Smooth muscle cell (in vitro differentiated cells): ENCODE measurements around the gene KIF3C. TPM values are rescaled to one million over a fixed set of nuclear protein-coding genes. Genes with fewer than 3 reads are reported as not detected.

Experiments used
- DNase-seq: peaks from one replicate; lab custom pipeline; 2025; ENCODE audit not compliant: unreplicated experiment; lab: John Stamatoyannopoulos, UW
- H2AFZ ChIP-seq: fragments of 200-600 bp; sonication (generic); 2 replicates; pipeline ENCODE4 v1.6.0; 2016; ENCODE audit warnings: antibody characterized with exemption, low read depth, mild to moderate bottlenecking
- H3F3A ChIP-seq: fragments of 200-600 bp; sonication (generic); 2 replicates; pipeline ENCODE4 v1.6.0; 2017; ENCODE audit warnings: antibody characterized with exemption, low read depth
- H3K27ac ChIP-seq: fragments of 200-600 bp; sonication (generic); 2 replicates; pipeline ENCODE4 v1.5.1; 2016; ENCODE audit warnings: low read depth, mild to moderate bottlenecking
- H3K27me3 ChIP-seq: fragments of 200-600 bp; sonication (generic); 2 replicates; pipeline ENCODE4 v1.6.1; 2016; ENCODE audit warnings: low read depth, mild to moderate bottlenecking
- H3K36me3 ChIP-seq: fragments of 200-600 bp; sonication (generic); 2 replicates; pipeline ENCODE4 v1.5.1; 2016; ENCODE audit warnings: low read depth
- H3K4me1 ChIP-seq: fragments of 200-600 bp; sonication (generic); 2 replicates; pipeline ENCODE4 v1.5.1; 2016; ENCODE audit warnings: low read depth
- H3K4me2 ChIP-seq: fragments of 200-600 bp; sonication (generic); 2 replicates; pipeline ENCODE4 v1.6.0; 2016; ENCODE audit warnings: mild to moderate bottlenecking
- H3K4me3 ChIP-seq: fragments of 200-600 bp; sonication (generic); 2 replicates; pipeline ENCODE4 v1.5.1; 2016; ENCODE audit warnings: mild to moderate bottlenecking
- H3K79me2 ChIP-seq: fragments of 200-600 bp; sonication (generic); 2 replicates; pipeline ENCODE4 v1.6.0; 2016; ENCODE audit warnings: low read depth, mild to moderate bottlenecking
- H3K9ac ChIP-seq: fragments of 200-600 bp; sonication (generic); 2 replicates; pipeline ENCODE4 v1.6.0; 2016; ENCODE audit warnings: low read depth
- H3K9me3 ChIP-seq: fragments of 200-600 bp; sonication (generic); replicated peaks from 2 replicates; pipeline ENCODE4 v1.5.1; 2016; ENCODE audit warnings: low read depth
- H4K20me1 ChIP-seq: fragments of 200-600 bp; sonication (generic); 2 replicates; pipeline ENCODE4 v1.6.0; 2016; ENCODE audit warnings: low read depth
- WGBS: methylation state at CpG from one replicate; pipeline ENCODE4 v1.1.7; 2016; ENCODE audit warnings: low lambda C conversion rate; 5-methylcytosine and 5-hydroxymethylcytosine counted together
- polyA plus RNA-seq: library from polyadenylated mRNA; unstranded; fragments of >200 nt; fragmentation: Nextera tagmentation; extraction: Ambion mirVana; gene quantifications from 2 replicates; pipeline ENCODE4 v1.2.1, GENCODE V29; 2016
- total RNA-seq: library from RNA; depleted of rRNA; stranded (reverse); fragments of >200 nt; gene quantifications from 2 replicates; pipeline ENCODE4 v1.2.3, GENCODE V29; 2014
- TF ChIP-seq, protein P1 (sequence below): fragments of 200-600 bp; sonication (generic); IDR thresholded peaks from 2 replicates; pipeline ENCODE4 v1.5.1; 2017; ENCODE audit warnings: borderline replicate concordance, mild to moderate bottlenecking, antibody characterized with exemption; ENCODE audit not compliant: insufficient read depth, poor library complexity, severe bottlenecking

KIF3C gene
- total and polyA plus RNA-seq, 2 experiments from 2014 or later: 14.7 to 18.9 TPM

- peak overlapping the region; percentile 34 for H2AFZ ChIP-seq
- H3K4me2 ChIP-seq: no peak overlapping the region
- TF ChIP-seq, protein P1, sequence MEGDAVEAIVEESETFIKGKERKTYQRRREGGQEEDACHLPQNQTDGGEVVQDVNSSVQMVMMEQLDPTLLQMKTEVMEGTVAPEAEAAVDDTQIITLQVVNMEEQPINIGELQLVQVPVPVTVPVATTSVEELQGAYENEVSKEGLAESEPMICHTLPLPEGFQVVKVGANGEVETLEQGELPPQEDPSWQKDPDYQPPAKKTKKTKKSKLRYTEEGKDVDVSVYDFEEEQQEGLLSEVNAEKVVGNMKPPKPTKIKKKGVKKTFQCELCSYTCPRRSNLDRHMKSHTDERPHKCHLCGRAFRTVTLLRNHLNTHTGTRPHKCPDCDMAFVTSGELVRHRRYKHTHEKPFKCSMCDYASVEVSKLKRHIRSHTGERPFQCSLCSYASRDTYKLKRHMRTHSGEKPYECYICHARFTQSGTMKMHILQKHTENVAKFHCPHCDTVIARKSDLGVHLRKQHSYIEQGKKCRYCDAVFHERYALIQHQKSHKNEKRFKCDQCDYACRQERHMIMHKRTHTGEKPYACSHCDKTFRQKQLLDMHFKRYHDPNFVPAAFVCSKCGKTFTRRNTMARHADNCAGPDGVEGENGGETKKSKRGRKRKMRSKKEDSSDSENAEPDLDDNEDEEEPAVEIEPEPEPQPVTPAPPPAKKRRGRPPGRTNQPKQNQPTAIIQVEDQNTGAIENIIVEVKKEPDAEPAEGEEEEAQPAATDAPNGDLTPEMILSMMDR: no peak
- H3K27ac ChIP-seq: peak overlapping the region; percentile 95
- H3K36me3 ChIP-seq: no peaks in the 10 kb centered on the region
- H3K4me3 ChIP-seq: no peak overlapping the region
- H4K20me1 ChIP-seq: no peaks in the 10 kb centered on the region
- DNase-seq: no peak
- no peaks in the 10 kb centered on the region for H3K27me3 ChIP-seq
- H3K4me1 ChIP-seq: peaks cover 22% of the 10 kb centered on the region
- no peak overlapping the region for H3K9ac ChIP-seq
- 86% methylated on average over 13 of the region's 13 CpGs for WGBS
- H3K9me3 ChIP-seq: no peaks in the 10 kb centered on the region
- H3K79me2 ChIP-seq: no peaks in the 10 kb centered on the region
- H3F3A ChIP-seq: peaks cover 4% of the 10 kb centered on the region
Measured at GRCh38 chr2:26016012-26016705, 33.9 kb upstream of the KIF3C start.

DNA sequence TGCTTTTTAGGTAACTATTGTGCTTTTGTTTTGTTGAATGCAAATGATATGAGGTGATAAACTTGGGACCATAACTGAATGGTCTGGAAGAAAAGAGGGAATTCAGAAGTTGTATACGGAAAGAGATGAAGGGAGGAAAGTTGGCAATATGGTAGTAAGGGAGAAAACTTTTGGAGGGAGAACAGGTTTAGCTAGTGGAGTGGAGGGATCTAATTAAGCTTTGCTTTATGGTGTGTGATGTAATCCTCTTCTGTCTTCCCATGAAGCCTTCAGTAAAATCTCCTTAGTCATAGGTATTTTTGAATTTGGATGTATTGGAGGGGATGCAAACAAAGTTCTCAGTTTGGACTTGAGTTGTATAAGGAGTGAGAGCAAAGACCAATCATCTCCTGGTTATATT lies 31.4 kb upstream of the KIF3C start:
- Histone ChIP-seq H3K4me3 (no peak overlapping the region), H3K27me3 (no peaks in the 10 kb centered on the region), H2AFZ (no peak overlapping the region), H3K36me3 (no peaks in the 10 kb centered on the region), H3K9ac (no peak overlapping the region), H3K9me3 (no peaks in the 10 kb centered on the region), H3K4me2 (no peak overlapping the region), H3K4me1 (peaks cover 24% of the 10 kb centered on the region), H3F3A (peaks cover 4% of the 10 kb centered on the region), H3K27ac (peak overlapping the region; percentile 79), H3K79me2 (no peaks in the 10 kb centered on the region), H4K20me1 (no peaks in the 10 kb centered on the region)
- DNase-seq: no peak
- 74% methylated on average over 1 of the region's 1 CpG for WGBS
- TF ChIP-seq, protein P1: no peak

DNA sequence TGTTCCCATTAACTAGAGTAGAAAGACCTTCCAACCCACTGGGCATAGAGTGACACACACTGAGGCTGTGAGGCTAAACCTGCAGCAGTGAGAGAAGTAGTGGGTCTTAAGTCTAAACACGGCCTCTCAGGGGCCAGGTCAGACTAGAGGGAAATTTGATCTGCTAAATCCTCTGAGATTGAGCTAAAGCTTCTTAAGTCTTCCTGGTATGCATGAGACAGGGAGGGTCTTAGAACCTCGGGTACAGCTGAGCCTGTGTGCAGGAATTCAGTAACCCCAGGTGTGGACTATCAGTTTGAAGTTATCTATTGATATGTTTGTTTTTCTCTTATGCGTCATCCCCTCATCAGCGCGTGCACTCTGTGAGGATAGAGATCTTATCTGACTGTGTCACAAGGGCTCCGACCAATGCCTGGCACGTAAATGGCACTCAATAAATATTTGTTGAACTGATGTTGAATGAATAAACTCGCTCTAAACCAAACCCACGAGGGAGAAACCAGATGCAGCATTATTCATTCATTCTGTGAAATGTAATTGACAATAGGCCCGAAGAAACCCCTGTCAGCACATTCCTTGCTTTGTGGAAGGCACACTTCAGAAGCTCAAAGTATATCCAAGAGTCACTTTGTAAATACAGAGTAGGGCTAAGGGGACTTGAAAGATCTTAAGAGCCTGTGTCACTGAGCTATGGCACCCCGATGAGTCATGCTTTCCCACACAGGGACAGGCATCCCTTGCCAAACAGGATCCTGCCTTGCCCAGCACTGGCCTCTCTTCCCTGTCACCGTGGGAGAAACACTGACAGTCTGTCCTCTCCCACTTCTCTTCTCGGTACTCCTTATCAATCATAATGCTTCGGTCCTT lies 29.9 kb upstream of the KIF3C start:
- Histone ChIP-seq H3K4me1 (peaks cover 15% of the 10 kb centered on the region), H4K20me1 (no peaks in the 10 kb centered on the region), H3K4me2 (peak overlapping the region; percentile 60), H3K9me3 (no peaks in the 10 kb centered on the region), H3K27ac (peak overlapping the region; percentile 79), H3K4me3 (no peak overlapping the region), H3K36me3 (no peaks in the 10 kb centered on the region), H3F3A (peaks cover 4% of the 10 kb centered on the region), H3K27me3 (no peaks in the 10 kb centered on the region), H3K9ac (peak overlapping the region; percentile 9), H3K79me2 (no peaks in the 10 kb centered on the region), H2AFZ (no peak overlapping the region)
- TF ChIP-seq, protein P1: no peak
- 6% methylated on average over 14 of the region's 14 CpGs for WGBS
- DNase-seq: no peak
